H1 (cell line): ENCODE results near the gene RNF186. TPM values are rescaled to one million over a fixed set of nuclear protein-coding genes. Genes with fewer than 3 reads are reported as not detected.

ENCODE experiments used
- CTCF ChIA-PET: fragments of 300-600 bp; sonication (Branson Sonifier 250); formaldehyde crosslinking; loops from one replicate; lab custom pipeline; 2021; ENCODE audit not compliant: partially characterized antibody; lab: Charles Lee
- POLR2A ChIA-PET: fragments of 300-600 bp; sonication (Branson Sonifier 250); formaldehyde crosslinking; loops from one replicate; lab custom pipeline; 2021; ENCODE audit warnings: inconsistent platforms; ENCODE audit not compliant: partially characterized antibody; lab: Charles Lee
- DNase-seq, 2 experiments: peaks; one replicate each; pipeline versions ENCODE4 v3.0.0 to v3.0.0-alpha.2; 2010 to 2022; ENCODE audit warnings: low spot score in 2 of 2, low read depth in 1 of 2, mixed read lengths in 1 of 2
- FAIRE-seq: peaks from 2 replicates; lab custom pipeline; 2011; peaks lifted over from hg19 to GRCh38; lab: Jason Lieb, UNC
- H2AFZ ChIP-seq: 2 replicates; pipeline ENCODE4 v1.8.1; 2012; ENCODE audit warnings: low read length, inconsistent platforms
- H2AK5ac ChIP-seq: 2 replicates; pipeline ENCODE4 v1.6.1; 2013; ENCODE audit warnings: low read depth, low read length
- H2BK120ac ChIP-seq: replicated peaks from 2 replicates; pipeline ENCODE3; 2013; ENCODE audit warnings: low read depth, low read length, inconsistent platforms
- H2BK12ac ChIP-seq: 2 replicates; pipeline ENCODE4 v1.6.1; 2013; ENCODE audit warnings: low read depth, low read length
- H2BK15ac ChIP-seq: 2 replicates; pipeline ENCODE4 v1.6.1; 2013; ENCODE audit warnings: low read length
- H2BK20ac ChIP-seq: 2 replicates; pipeline ENCODE4 v1.6.1; 2013; ENCODE audit warnings: low read length
- H2BK5ac ChIP-seq: 2 replicates; pipeline ENCODE4 v1.6.1; 2013; ENCODE audit warnings: low read depth, low read length
- H3K14ac ChIP-seq: 2 replicates; pipeline ENCODE4 v1.6.1; 2013; ENCODE audit warnings: inconsistent platforms; ENCODE audit not compliant: insufficient read length
- H3K18ac ChIP-seq: 2 replicates; pipeline ENCODE4 v1.6.1; 2013; ENCODE audit warnings: low read length; ENCODE audit errors: extremely low read depth
- H3K23ac ChIP-seq: 2 replicates; pipeline ENCODE4 v1.6.1; 2013; ENCODE audit warnings: inconsistent platforms; ENCODE audit not compliant: insufficient read length
- H3K23me2 ChIP-seq: 2 replicates; pipeline ENCODE4 v1.6.1; 2013; ENCODE audit warnings: low read depth, low read length
- H3K27ac ChIP-seq: 2 replicates; pipeline ENCODE4 v1.6.1; 2011; ENCODE audit warnings: low read depth, low read length, inconsistent platforms
- H3K27me3 ChIP-seq, 4 experiments: replicated peaks in 1 of 4; 1 replicate in 1 of 4; 2 replicates in 3 of 4; pipeline versions ENCODE4 v1.6.1 to v1.8.1; 2011 to 2013; ENCODE audit warnings: low read length in 3 of 4, mild to moderate bottlenecking in 3 of 4, inconsistent platforms in 2 of 4, mixed read lengths in 2 of 4, moderate library complexity in 1 of 4; ENCODE audit not compliant: control insufficient read depth in 3 of 4, insufficient read depth in 3 of 4; ENCODE audit errors: extremely low read depth in 1 of 4
- H3K36me3 ChIP-seq, 4 experiments: 2 replicates each; pipeline versions ENCODE4 v1.6.1 to v1.8.1; 2011 to 2013; ENCODE audit warnings: mild to moderate bottlenecking in 4 of 4, low read length in 3 of 4, moderate library complexity in 2 of 4, control low read depth in 1 of 4, inconsistent platforms in 1 of 4; ENCODE audit not compliant: insufficient read depth in 4 of 4, control insufficient read depth in 2 of 4
- H3K4ac ChIP-seq: replicated peaks from 2 replicates; pipeline ENCODE3; 2013; ENCODE audit warnings: low read length, low read depth, mixed read lengths, inconsistent platforms; ENCODE audit not compliant: insufficient read length
- H3K4me1 ChIP-seq, 4 experiments: replicated peaks in 1 of 4; 1 replicate in 1 of 4; 2 replicates in 3 of 4; pipeline versions ENCODE4 v1.6.1 to v1.8.1; 2011 to 2013; ENCODE audit warnings: low read length in 3 of 4, inconsistent platforms in 2 of 4, mixed read lengths in 1 of 4; ENCODE audit not compliant: insufficient read depth in 4 of 4, control insufficient read depth in 3 of 4
- H3K4me2 ChIP-seq, 2 experiments: 2 replicates each; pipeline versions ENCODE4 v1.6.1 to v1.8.1; 2011 to 2013; ENCODE audit warnings: low read depth in 2 of 2, low read length in 2 of 2, control low read depth in 1 of 2, inconsistent platforms in 1 of 2, mild to moderate bottlenecking in 1 of 2; ENCODE audit not compliant: insufficient read depth in 1 of 2
- H3K4me3 ChIP-seq, 4 experiments: fragments of 200-600, 300-600 bp in 1 of 4; sonication (generic), shearing (Covaris generic), sonication (Bioruptor Twin) in 1 of 4; 2 replicates each; pipeline versions ENCODE4 v1.5.1 to v1.8.1; 2011 to 2016; ENCODE audit warnings: low read length in 4 of 4, low read depth in 3 of 4, control low read depth in 2 of 4, inconsistent platforms in 2 of 4, mild to moderate bottlenecking in 2 of 4, mixed read lengths in 1 of 4, moderate library complexity in 1 of 4; ENCODE audit not compliant: insufficient read depth in 2 of 4; ENCODE audit errors: extremely low read depth in 1 of 4
- H3K56ac ChIP-seq: replicated peaks from 2 replicates; pipeline ENCODE3; 2013; ENCODE audit warnings: low read depth, mild to moderate bottlenecking, mixed read lengths, low read length, inconsistent platforms; ENCODE audit not compliant: insufficient read length
- H3K79me1 ChIP-seq: 2 replicates; pipeline ENCODE4 v1.6.1; 2013; ENCODE audit warnings: low read depth, low read length, control low read depth
- H3K79me2 ChIP-seq, 2 experiments: 2 replicates each; pipeline versions ENCODE4 v1.6.1 to v1.8.1; 2012 to 2013; ENCODE audit warnings: low read length in 2 of 2, mild to moderate bottlenecking in 2 of 2, inconsistent platforms in 1 of 2; ENCODE audit not compliant: insufficient read depth in 2 of 2, control insufficient read depth in 1 of 2
- H3K9ac ChIP-seq, 4 experiments: replicated peaks in 1 of 4; 1 replicate in 1 of 4; 2 replicates in 3 of 4; pipeline versions ENCODE4 v1.6.1 to v1.8.1; 2011 to 2013; ENCODE audit warnings: low read depth in 3 of 4, low read length in 3 of 4, control low read depth in 2 of 4, mild to moderate bottlenecking in 2 of 4, moderate library complexity in 2 of 4, inconsistent platforms in 1 of 4; ENCODE audit errors: extremely low read depth in 1 of 4
- H3K9me3 ChIP-seq, 2 experiments: 2 replicates each; pipeline versions ENCODE4 v1.6.1 to v1.8.1; 2012 to 2013; ENCODE audit warnings: mild to moderate bottlenecking in 2 of 2, moderate library complexity in 2 of 2, control low read depth in 1 of 2, inconsistent platforms in 1 of 2, low read depth in 1 of 2, low read length in 1 of 2, mixed read lengths in 1 of 2; ENCODE audit not compliant: insufficient read depth in 2 of 2
- H4K20me1 ChIP-seq, 2 experiments: replicated peaks in 1 of 2; 2 replicates each; pipeline versions ENCODE3 to v1.8.1; 2011 to 2013; ENCODE audit warnings: inconsistent platforms in 2 of 2, low read length in 2 of 2, mild to moderate bottlenecking in 1 of 2; ENCODE audit not compliant: insufficient read depth in 2 of 2, control insufficient read depth in 1 of 2
- H4K5ac ChIP-seq: 2 replicates; pipeline ENCODE4 v1.6.1; 2013; ENCODE audit warnings: low read length, low read depth, mixed read lengths, inconsistent platforms; ENCODE audit not compliant: insufficient read length
- H4K8ac ChIP-seq: 2 replicates; pipeline ENCODE4 v1.8.0; 2013; ENCODE audit warnings: mild to moderate bottlenecking, moderate library complexity, low read length, inconsistent platforms; ENCODE audit not compliant: insufficient read depth; ENCODE audit errors: extremely low read depth
- H4K91ac ChIP-seq: replicated peaks from 2 replicates; pipeline ENCODE3; 2013; ENCODE audit warnings: low read length, mixed read lengths, inconsistent platforms; ENCODE audit not compliant: insufficient read length
- ASH2L ChIP-seq: fragments of 200-600, 300-600 bp; sonication (generic); IDR thresholded peaks from one replicate; pipeline ENCODE4 v1.7.1; 2017; ENCODE audit warnings: low read length
- BCL11A ChIP-seq, 2 experiments: IDR thresholded peaks; one replicate each; pipeline ENCODE4 v1.6.1; 2011; ENCODE audit warnings: low read depth in 2 of 2, low read length in 2 of 2, mild to moderate bottlenecking in 2 of 2
- GABPA ChIP-seq: IDR thresholded peaks from 2 replicates; pipeline ENCODE4 v1.6.1; 2011; ENCODE audit warnings: mild to moderate bottlenecking, low read length, moderate library complexity, borderline replicate concordance; ENCODE audit not compliant: insufficient read depth
- NANOG ChIP-seq: IDR thresholded peaks from 2 replicates; pipeline ENCODE4 v1.6.1; 2011; ENCODE audit warnings: low read length, low read depth, mild to moderate bottlenecking, inconsistent platforms; ENCODE audit not compliant: insufficient read depth, poor library complexity, severe bottlenecking
- PHF8 ChIP-seq: fragments of 200-600 bp; sonication (generic); conservative IDR thresholded peaks from 2 replicates; pipeline ENCODE4 v1.7.1; 2012; ENCODE audit warnings: low read depth, mild to moderate bottlenecking, inconsistent platforms, low read length, moderate library complexity
- RXRA ChIP-seq: IDR thresholded peaks from 2 replicates; pipeline ENCODE4 v1.6.1; 2011; ENCODE audit warnings: low read depth, mild to moderate bottlenecking, low read length, moderate library complexity; ENCODE audit not compliant: insufficient read depth
- TAF7 ChIP-seq: optimal IDR thresholded peaks from 2 replicates; pipeline ENCODE3; 2011; ENCODE audit warnings: low read depth, mild to moderate bottlenecking, inconsistent platforms, low read length, moderate library complexity, borderline replicate concordance
- ZNF274 ChIP-seq: IDR thresholded peaks from 2 replicates; pipeline ENCODE4 v1.7.0; 2012; ENCODE audit warnings: low read length, borderline replicate concordance; ENCODE audit errors: extremely low read depth
- WGBS, 2 experiments: shearing (Covaris generic) in 1 of 2; methylation state at CpG; one replicate each; pipeline versions ENCODE4 v1.1.6 to v1.1.7; 2013 to 2015; ENCODE audit warnings: low lambda C conversion rate in 2 of 2, mixed read lengths in 2 of 2, inconsistent platforms in 1 of 2, low coverage in 1 of 2, missing lambda C conversion rate in 1 of 2; ENCODE audit not compliant: insufficient replicate concordance in 2 of 2, insufficient coverage in 1 of 2, insufficient read length in 1 of 2; ENCODE audit errors: extremely low coverage in 1 of 2, missing lambda C conversion rate in 1 of 2; 5-methylcytosine and 5-hydroxymethylcytosine counted together
- polyA plus RNA-seq, 7 experiments: library from polyadenylated mRNA; depleted of rRNA in 3 of 7; stranded (reverse) in 5 of 7; unstranded in 2 of 7; fragments of >200 nt in 5 of 7; fragments of 200-250 nt in 2 of 7; gene quantifications; 1 replicate in 5 of 7; 2 replicates in 1 of 7; 4 replicates in 1 of 7; pipeline versions ENCODE4 v1.2.1 to v1.2.3, GENCODE V29; 2011 to 2013; ENCODE audit warnings: missing spikeins in 2 of 7, mixed read lengths in 2 of 7
- total RNA-seq: library from RNA; stranded (reverse); fragmentation: NEBNext Ultra II Directional; extraction: Animal tissue kit (Norgen Biotek cat#: 25700); gene quantifications from 2 replicates; pipeline ENCODE4 v1.2.1, GENCODE V29; 2021

RNF186 gene
- total and polyA plus RNA-seq, 2 of the 8 experiments (the other 6 are each of a cell fraction or from before 2014, with no cell fraction given) = not detected

DNA sequence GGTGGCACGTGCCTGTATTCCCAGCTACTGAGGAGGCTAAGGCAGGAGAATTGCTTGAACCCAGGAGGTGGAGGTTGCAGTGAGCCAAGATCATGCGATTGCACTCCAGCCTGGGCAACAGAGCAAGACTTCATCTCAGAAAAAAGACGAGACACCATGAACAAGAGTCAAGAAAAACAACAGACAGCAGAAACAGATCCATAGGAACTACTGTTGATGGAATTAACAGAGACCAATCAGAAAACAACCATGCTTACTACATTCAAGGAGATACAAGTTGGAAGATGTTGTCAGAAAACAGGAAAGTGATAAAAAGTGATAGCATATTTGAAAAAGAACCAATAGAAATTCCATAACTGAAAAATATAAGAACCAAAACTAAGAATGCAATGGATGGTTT, 47.9 kb upstream of the RNF186 start:
- Histone ChIP-seq H4K91ac (no peak overlapping the region), H3K23ac (no peak overlapping the region), H3K4me1 (no peaks in the 10 kb centered on the region), H3K56ac (no peak overlapping the region), H3K27ac (no peak overlapping the region), H3K4ac (no peak overlapping the region), H3K79me1 (no peaks in the 10 kb centered on the region), H2BK120ac (no peak overlapping the region), H3K9me3 (no peaks in the 10 kb centered on the region), H2BK20ac (no peak overlapping the region), H3K18ac (no peak overlapping the region), H4K8ac (no peak overlapping the region), H3K14ac (no peak overlapping the region), H2BK15ac (no peak overlapping the region), H4K20me1 (no peaks in the 10 kb centered on the region), H4K5ac (no peak overlapping the region), H3K23me2 (no peaks in the 10 kb centered on the region), H3K27me3 (0 out of 7 replicates have a peak, but pooled peaks cover 0 to 2% (median 0%) of the 10 kb centered on the region in 4 experiments), H2BK12ac (no peak overlapping the region), H2AFZ (no peak overlapping the region), H2AK5ac (no peak overlapping the region), H2BK5ac (no peak overlapping the region), H3K9ac (no peak overlapping the region), H3K36me3 (no peaks in the 10 kb centered on the region), H3K4me3 (no peak overlapping the region), H3K79me2 (no peaks in the 10 kb centered on the region), H3K4me2 (no peak overlapping the region)
- FAIRE-seq (no peak), DNase-seq (no peak)
- ChIA-PET CTCF (no interaction called here), POLR2A (no interaction called here)
- 91% methylated on average over 3 of the region's 3 CpGs; no CpG with 5 or more reads in 1 of the 2 experiments for WGBS, 2 experiments
- TF ChIP-seq PHF8 (no peak), BCL11A (IDR thresholded peaks at IDR 0.05; ENCODE audit: low read depth in 2 of 2, low read length in 2 of 2) (no peak), RXRA (no peak), TAF7 (no peak), ZNF274 (no peak), GABPA (no peak), ASH2L (no peak), NANOG (no peak)
